Tibial artery (tissue), 4 donors: ENCODE measurements around the gene HPCAL1.

ENCODE experiments used
- DNase-seq, 2 donors: peaks; one replicate each; pipeline ENCODE4 v3.0.0-alpha.2; 2019
- H3K27ac ChIP-seq, 2 donors: fragments of 200-600 bp; sonication (generic) in 1 of 2; 1 replicate in 1 of 2; 2 replicates in 1 of 2; pipeline ENCODE4 v1.5.1; 2018 to 2019; ENCODE audit warnings: mild to moderate bottlenecking in 1 of 2
- H3K27me3 ChIP-seq, 2 donors: fragments of 200-600 bp; sonication (generic) in 1 of 2; one replicate each; pipeline versions ENCODE4 v1.5.1 to v1.6.0; 2016 to 2019
- H3K36me3 ChIP-seq, 3 donors: fragments of 200-600 bp; sonication (generic) in 2 of 3; one replicate each; pipeline ENCODE4 v1.5.1; 2016 to 2019; ENCODE audit warnings: mild to moderate bottlenecking in 2 of 3
- H3K4me1 ChIP-seq, 4 donors: fragments of 200-600 bp; sonication (generic) in 2 of 4; 1 replicate in 3 of 4; 2 replicates in 1 of 4; pipeline ENCODE4 v1.5.1; 2016 to 2019
- H3K4me3 ChIP-seq, 2 donors: fragments of 200-600 bp; sonication (generic) in 1 of 2; 1 replicate in 1 of 2; 2 replicates in 1 of 2; pipeline ENCODE4 v1.5.1; 2018 to 2019; ENCODE audit warnings: mild to moderate bottlenecking in 2 of 2
- H3K9me3 ChIP-seq, 3 donors: fragments of 200-600 bp; sonication (generic) in 1 of 3; one replicate each; pipeline ENCODE4 v1.5.1; 2016 to 2019
- intact Hi-C: fragments of 100-400 bp; cut with DNase I; formaldehyde crosslinking; loops from one replicate; pipeline ENCODE4 v1.15.0; 2023; ENCODE audit warnings: low total_unique reads
- TF ChIP-seq, protein P1 (sequence below), 2 experiments: fragments of 200-600 bp in 1 of 2; fragments of 450-650 bp in 1 of 2; IDR thresholded peaks; one replicate each; pipeline ENCODE4 v1.5.1; 2017 to 2019; ENCODE audit warnings: antibody characterized with exemption in 2 of 2, mild to moderate bottlenecking in 1 of 2, moderate library complexity in 1 of 2

The HPCAL1 gene

DNA sequence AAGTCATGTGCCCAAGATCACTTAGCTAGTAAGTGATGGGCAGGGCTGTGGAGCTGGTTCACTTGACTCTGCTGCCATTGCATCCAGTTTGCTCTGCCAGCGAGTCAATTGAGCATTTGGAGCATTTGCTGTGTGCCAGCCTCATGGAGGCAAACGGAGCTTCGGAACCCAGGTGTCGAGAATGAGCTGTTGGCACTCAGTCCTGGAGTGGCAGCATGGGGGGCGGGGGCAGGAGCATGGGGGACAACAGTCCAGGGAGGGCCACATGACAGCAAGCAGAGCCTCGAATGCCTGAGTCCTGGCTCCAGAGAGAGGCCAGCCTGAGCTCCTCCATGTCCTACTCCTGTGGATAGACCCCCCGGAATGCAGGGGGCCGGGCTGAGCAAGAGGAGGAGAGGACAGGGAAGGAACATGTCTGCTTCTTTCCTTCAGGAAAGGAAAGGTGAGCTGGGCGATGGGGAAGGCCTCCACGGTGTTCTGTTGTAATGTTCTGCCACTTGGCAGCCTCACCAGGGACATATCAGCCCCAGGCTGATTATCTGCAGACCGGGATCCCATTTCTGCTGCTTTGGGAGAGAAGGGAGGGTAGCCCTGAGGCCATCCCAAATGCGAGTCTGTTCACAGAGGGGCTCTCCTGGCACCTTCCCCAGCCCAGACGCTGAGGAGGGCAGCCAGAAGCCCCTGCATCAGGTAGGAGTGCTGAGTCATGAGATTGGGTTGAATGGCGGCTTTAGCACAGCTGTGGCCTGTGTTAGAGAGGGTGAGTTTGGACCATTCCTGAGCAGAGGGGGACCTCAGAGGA is 59.6 kb downstream of the HPCAL1 start:
- TF ChIP-seq, protein P1, sequence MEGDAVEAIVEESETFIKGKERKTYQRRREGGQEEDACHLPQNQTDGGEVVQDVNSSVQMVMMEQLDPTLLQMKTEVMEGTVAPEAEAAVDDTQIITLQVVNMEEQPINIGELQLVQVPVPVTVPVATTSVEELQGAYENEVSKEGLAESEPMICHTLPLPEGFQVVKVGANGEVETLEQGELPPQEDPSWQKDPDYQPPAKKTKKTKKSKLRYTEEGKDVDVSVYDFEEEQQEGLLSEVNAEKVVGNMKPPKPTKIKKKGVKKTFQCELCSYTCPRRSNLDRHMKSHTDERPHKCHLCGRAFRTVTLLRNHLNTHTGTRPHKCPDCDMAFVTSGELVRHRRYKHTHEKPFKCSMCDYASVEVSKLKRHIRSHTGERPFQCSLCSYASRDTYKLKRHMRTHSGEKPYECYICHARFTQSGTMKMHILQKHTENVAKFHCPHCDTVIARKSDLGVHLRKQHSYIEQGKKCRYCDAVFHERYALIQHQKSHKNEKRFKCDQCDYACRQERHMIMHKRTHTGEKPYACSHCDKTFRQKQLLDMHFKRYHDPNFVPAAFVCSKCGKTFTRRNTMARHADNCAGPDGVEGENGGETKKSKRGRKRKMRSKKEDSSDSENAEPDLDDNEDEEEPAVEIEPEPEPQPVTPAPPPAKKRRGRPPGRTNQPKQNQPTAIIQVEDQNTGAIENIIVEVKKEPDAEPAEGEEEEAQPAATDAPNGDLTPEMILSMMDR (IDR thresholded peaks at IDR 0.05): no peak
- no peaks in the 10 kb centered on the region for H3K9me3 ChIP-seq
- peaks cover 0 to 19% (median 7%) of the 10 kb centered on the region in 3 donors for H3K36me3 ChIP-seq
- intact Hi-C loops: no loop called here
- H3K4me1 ChIP-seq: no peaks in the 10 kb centered on the region
- no peak for DNase-seq
- H3K27me3 ChIP-seq: no peaks in the 10 kb centered on the region
- H3K4me3 ChIP-seq: no peak overlapping the region
- no peak overlapping the region for H3K27ac ChIP-seq

DNA sequence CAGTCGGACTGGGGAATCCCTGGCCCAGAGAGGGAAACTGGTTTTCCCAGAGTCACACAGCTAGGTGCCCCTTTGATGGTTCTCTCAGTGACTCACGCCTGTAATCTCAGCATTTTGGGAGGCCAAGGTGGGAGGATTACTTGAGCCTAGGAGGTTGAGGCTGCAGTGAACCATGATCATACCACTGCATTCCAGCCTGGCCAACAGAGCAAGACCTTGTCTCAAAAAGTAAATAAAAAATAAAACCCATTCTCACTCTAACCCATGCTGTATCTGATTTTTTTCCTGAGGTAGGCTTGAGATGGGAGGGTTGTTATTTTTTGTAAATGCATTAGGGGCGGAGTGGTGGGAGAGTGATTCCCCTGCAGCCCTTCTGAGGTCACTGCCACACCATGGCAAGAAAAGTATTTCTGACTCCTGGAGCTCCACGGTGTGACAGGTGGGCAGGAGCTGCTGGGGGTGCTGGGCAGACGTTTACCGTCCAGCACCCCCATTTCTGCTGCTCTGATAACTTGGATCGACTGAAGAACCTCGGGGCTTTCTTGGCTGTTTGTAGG is 60.3 kb downstream of the HPCAL1 start:
- intact Hi-C loops: no loop called here
- DNase-seq: no peak
- Histone ChIP-seq H3K4me1 (no peaks in the 10 kb centered on the region), H3K4me3 (no peak overlapping the region), H3K27ac (no peak overlapping the region), H3K9me3 (no peaks in the 10 kb centered on the region), H3K36me3 (peaks cover 0 to 19% (median 7%) of the 10 kb centered on the region in 3 donors), H3K27me3 (no peaks in the 10 kb centered on the region)
- TF ChIP-seq, protein P1 (IDR thresholded peaks at IDR 0.05): no peak

DNA sequence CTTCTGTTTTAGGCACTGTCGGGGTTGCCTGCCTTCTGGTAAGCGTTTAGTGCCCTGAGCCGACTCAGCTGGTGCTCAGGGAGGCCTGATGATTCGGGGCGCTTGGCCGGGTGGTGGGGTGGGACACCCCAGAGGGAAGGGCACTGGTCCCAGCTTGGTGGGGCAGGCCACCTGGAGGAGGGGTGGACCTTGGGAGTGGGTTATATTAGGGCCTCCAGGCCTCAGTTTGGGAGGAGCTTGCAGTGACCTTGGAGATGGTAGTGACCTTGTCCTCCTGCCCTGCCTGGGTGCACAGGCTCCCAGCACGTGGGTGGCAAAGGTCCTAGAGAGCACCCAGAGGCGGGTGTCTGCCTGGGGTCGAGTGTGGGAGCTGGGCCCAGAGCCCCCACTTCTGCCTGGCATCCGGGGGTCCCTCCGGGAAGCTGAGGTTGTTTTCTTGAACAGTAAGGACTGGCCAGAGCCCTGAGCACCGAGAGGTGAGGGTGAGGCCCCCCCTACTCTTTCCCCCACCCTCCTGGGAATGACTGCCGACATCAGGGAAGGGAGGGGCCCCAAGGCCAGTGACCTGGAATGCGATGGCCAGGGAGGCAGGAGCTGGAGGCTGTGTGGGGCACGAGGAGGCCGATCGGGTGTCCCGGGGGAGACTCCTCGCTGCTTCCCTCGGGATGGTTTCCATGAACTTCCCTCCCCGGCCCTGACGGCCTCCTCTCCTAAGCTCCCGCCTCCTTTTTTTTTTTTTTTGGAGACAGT is 61.3 kb downstream of the HPCAL1 start:
- no peak overlapping the region for H3K4me3 ChIP-seq
- no peaks in the 10 kb centered on the region for H3K4me1 ChIP-seq
- TF ChIP-seq, protein P1 (IDR thresholded peaks at IDR 0.05): no peak
- intact Hi-C loops: no loop called here
- no peaks in the 10 kb centered on the region for H3K27me3 ChIP-seq
- peaks cover 0 to 9% (median 0%) of the 10 kb centered on the region in 3 donors for H3K36me3 ChIP-seq
- no peaks in the 10 kb centered on the region for H3K9me3 ChIP-seq
- DNase-seq: no peak
- H3K27ac ChIP-seq: no peak overlapping the region

DNA sequence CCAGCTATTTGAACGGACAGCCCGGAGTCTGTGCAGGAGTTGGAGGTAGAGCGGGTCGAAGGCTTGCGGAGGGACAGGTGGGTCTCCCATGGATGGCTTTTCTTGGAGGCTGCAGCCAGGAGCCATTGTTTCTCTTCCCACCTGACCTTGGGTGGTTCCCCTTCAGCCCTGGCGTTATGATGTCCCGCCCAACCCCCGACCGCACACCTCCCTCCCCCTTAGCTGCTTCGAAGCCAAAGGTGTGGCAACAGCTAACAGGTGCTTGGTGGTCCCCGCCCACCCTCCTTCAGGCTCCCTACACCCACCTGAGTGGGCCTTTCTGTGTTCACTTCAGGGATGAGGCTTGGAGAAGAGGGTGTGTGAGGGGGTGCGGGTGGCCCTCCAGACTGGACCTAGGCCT is 62.7 kb downstream of the HPCAL1 start:
- TF ChIP-seq, protein P1 (IDR thresholded peaks at IDR 0.05): no peak
- Histone ChIP-seq H3K4me3 (no peak overlapping the region), H3K36me3 (no peaks in the 10 kb centered on the region), H3K27ac (no peak overlapping the region), H3K4me1 (no peaks in the 10 kb centered on the region), H3K27me3 (no peaks in the 10 kb centered on the region), H3K9me3 (no peaks in the 10 kb centered on the region)
- intact Hi-C loops: no loop called here
- DNase-seq: no peak

- DNase-seq: no peak
- H3K4me1 ChIP-seq: no peaks in the 10 kb centered on the region
- TF ChIP-seq, protein P1 (IDR thresholded peaks at IDR 0.05): no peak
- H3K9me3 ChIP-seq: no peaks in the 10 kb centered on the region
- intact Hi-C loops: no loop called here
- no peaks in the 10 kb centered on the region for H3K27me3 ChIP-seq
- H3K27ac ChIP-seq: no peak overlapping the region
- H3K4me3 ChIP-seq: no peak overlapping the region
- no peaks in the 10 kb centered on the region for H3K36me3 ChIP-seq
These were observed 64.0 kb downstream of the HPCAL1 start for GRCh38 chr2:10366601-10367270.
